SU-DHL-6 (cell line): ENCODE data around the gene AKAP8.

Experiments
- EZH2phosphoT487 ChIP-seq: fragments of 200-600 bp; sonication (generic), shearing (Covaris generic); conservative IDR thresholded peaks from 2 replicates; pipeline ENCODE4 v1.6.1; 2018; ENCODE audit warnings: mild to moderate bottlenecking, antibody characterized with exemption, low read length, moderate library complexity, mixed read lengths
- TF ChIP-seq, protein P1 (sequence below): fragments of 200-600 bp; sonication (generic); IDR thresholded peaks from one replicate; pipeline ENCODE4 v1.5.1; 2017; ENCODE audit warnings: antibody characterized with exemption, mild to moderate bottlenecking, low read length, moderate library complexity; ENCODE audit not compliant: insufficient read depth, poor library complexity, severe bottlenecking

DNA sequence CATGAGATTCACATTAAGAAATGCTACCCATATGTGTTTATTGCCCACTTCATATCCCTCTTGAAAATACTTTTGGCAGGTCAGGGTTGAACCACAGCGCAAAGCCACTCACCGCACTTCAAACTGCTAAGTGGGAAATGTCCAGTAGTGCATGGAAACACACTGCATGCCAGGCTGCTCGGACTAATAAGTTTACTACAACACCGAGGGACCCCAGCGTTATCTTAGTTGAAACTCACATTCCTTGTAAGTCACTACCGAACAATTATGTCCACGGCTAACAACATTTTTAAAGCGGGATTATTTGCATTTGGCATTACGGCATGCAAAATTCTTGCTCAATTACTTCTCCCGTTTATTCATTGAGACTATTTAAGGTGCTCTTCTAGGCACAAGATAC, 51.3 kb downstream of the AKAP8 start:
- TF ChIP-seq, protein P1, sequence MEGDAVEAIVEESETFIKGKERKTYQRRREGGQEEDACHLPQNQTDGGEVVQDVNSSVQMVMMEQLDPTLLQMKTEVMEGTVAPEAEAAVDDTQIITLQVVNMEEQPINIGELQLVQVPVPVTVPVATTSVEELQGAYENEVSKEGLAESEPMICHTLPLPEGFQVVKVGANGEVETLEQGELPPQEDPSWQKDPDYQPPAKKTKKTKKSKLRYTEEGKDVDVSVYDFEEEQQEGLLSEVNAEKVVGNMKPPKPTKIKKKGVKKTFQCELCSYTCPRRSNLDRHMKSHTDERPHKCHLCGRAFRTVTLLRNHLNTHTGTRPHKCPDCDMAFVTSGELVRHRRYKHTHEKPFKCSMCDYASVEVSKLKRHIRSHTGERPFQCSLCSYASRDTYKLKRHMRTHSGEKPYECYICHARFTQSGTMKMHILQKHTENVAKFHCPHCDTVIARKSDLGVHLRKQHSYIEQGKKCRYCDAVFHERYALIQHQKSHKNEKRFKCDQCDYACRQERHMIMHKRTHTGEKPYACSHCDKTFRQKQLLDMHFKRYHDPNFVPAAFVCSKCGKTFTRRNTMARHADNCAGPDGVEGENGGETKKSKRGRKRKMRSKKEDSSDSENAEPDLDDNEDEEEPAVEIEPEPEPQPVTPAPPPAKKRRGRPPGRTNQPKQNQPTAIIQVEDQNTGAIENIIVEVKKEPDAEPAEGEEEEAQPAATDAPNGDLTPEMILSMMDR = no peak
- no peak for TF ChIP-seq EZH2phosphoT487
